Left ventricle myocardium inferior (tissue), 1 donor: ENCODE data around the gene TMEM63A. TPM values are rescaled to one million over a fixed set of nuclear protein-coding genes. Genes with fewer than 3 reads are reported as not detected.
A peak's percentile ranks its signal among the peaks of the same experiment; 100 is the strongest.

Experiments
- DNase-seq: peaks from one replicate; pipeline ENCODE4 v3.0.0-alpha.2; 2020
- H3K27ac ChIP-seq: fragments of 200-600 bp; replicated peaks from 2 replicates; pipeline ENCODE4 v1.8.0; 2021
- H3K27me3 ChIP-seq: fragments of 200-600 bp; 2 replicates; pipeline ENCODE4 v1.8.0; 2021; ENCODE audit warnings: low read depth
- H3K36me3 ChIP-seq: fragments of 200-600 bp; 2 replicates; pipeline ENCODE4 v1.8.0; 2021
- H3K4me1 ChIP-seq: fragments of 200-600 bp; 2 replicates; pipeline ENCODE4 v1.8.0; 2021
- H3K4me3 ChIP-seq: fragments of 200-600 bp; 2 replicates; pipeline ENCODE4 v1.8.0; 2021; ENCODE audit warnings: mild to moderate bottlenecking, moderate library complexity
- H3K9me3 ChIP-seq: fragments of 200-600 bp; replicated peaks from 2 replicates; pipeline ENCODE4 v1.8.0; 2021
- CTCF ChIP-seq: fragments of 200-600 bp; IDR thresholded peaks from 2 replicates; pipeline ENCODE4 v1.8.0; 2021; ENCODE audit warnings: antibody characterized with exemption, mild to moderate bottlenecking, borderline replicate concordance
- intact Hi-C: fragments of 100-400 bp; cut with micrococcal nuclease; formaldehyde crosslinking; loops from one replicate; pipeline ENCODE4 v1.11.0; 2022
- total RNA-seq: library from RNA; stranded (reverse); fragmentation: NEBNext Ultra II Directional; extraction: Animal tissue kit (Norgen Biotek cat#: 25700); gene quantifications from one replicate; pipeline ENCODE4 v1.2.1, GENCODE V29; 2021
- donor health status: DM: no; HTN: yes; CAD: no; lungs with severe emphysema.

Gene TMEM63A
- total RNA-seq, 1 donor from 2014 or later, result 30.4 TPM

GRCh38 chr1:225887030-225887314 lies 4.8 kb upstream of the TMEM63A start:
- H3K27ac ChIP-seq, result no peak overlapping the region
- intact Hi-C loops, result no loop called here
- H3K4me3 ChIP-seq, result no peak overlapping the region
- H3K4me1 ChIP-seq, result peaks cover 18% of the 10 kb centered on the region
- H3K36me3 ChIP-seq, result no peaks in the 10 kb centered on the region
- TF ChIP-seq CTCF, result no peak
- DNase-seq, result no peak
- peaks cover 15% of the 10 kb centered on the region for H3K27me3 ChIP-seq
- no peaks in the 10 kb centered on the region for H3K9me3 ChIP-seq

DNA sequence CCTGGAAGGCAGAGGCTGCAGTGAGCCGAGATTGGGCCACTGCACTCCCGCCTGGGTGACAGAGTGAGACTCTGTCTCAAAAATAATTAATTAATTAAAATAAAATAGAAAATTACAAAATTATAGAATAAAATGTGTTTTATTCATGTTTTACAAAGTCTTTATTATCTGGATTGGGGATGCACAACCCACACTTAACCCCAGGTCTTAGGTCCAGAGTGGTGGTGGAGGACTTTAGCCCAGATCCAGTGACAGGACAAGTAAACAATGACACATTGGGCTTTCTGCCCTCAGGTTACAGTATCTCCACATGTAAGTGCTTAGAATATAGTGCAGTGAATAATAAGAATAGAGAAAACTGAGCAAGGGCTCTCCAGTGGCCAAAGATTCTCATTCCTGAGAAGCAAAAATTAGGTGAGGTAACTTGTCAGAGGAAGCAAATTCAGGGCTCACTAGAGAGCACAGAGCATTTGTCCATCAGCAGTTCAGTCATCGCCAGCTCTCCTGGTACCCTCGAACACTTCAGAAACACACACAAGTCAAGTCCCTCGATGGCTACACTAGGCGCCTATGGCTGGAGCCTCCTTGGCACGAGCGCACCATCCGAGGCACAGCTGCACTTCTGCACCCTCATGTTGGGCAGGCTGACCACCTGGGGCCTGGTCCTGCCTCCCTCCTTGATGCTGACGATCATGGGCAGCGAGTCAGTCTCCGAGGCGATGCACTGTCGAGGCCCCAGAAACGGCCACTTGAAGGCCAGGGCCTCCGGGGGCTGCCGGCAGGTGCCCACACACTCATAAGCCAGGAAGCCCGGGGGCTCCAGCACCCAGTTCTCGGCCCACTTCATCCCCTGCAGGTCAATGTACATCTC lies 4.2 kb upstream of the TMEM63A start:
- DNase-seq, result no peak
- Histone ChIP-seq H3K27ac (no peak overlapping the region), H3K9me3 (no peaks in the 10 kb centered on the region), H3K36me3 (no peaks in the 10 kb centered on the region), H3K4me1 (peaks cover 24% of the 10 kb centered on the region), H3K4me3 (no peak overlapping the region), H3K27me3 (peaks cover 15% of the 10 kb centered on the region)
- TF ChIP-seq CTCF, result no peak
- intact Hi-C loops, result no loop called here

- no peak overlapping the region for H3K27ac ChIP-seq
- H3K4me1 ChIP-seq, result peaks cover 34% of the 10 kb centered on the region
- no peak overlapping the region for H3K4me3 ChIP-seq
- H3K36me3 ChIP-seq, result no peaks in the 10 kb centered on the region
- H3K9me3 ChIP-seq, result no peaks in the 10 kb centered on the region
- DNase-seq, result no peak
- intact Hi-C loops, result no loop called here
- TF ChIP-seq CTCF, result no peak
- H3K27me3 ChIP-seq, result peaks cover 15% of the 10 kb centered on the region
Observed at GRCh38 chr1:225885336-225885735, 3.2 kb upstream of the TMEM63A start.

DNA sequence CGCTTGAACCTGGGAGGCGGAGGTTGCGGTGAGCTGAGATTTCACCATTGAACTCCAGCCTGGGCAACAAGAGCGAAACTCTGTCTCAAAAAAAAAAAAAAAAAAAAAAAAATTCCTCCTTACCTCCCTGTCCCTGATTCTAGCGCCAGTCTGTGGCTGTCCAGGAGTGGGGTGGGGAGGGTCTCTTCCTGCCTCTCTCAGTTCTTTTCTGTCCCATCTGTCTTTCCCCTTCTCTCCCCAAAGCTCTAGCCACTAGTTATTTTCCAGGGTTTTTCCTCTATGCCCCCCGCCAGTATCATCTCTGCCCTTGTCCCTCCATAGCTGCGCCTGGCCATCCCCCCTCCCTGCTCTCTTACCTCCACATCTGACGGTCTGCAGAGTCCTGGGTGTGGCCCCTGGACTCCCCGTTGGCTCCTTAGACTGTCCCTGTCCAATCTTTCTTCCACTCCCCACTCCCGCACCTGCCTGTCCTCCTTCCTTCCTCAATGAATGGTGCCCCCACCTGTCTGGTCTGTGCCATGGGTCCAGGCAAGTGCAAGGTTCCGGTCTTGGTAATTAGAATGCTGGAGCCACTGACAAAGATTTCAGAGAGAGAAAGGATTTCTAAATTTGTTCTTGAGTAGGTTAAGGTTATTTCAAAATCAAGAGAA lies 1.6 kb upstream of the TMEM63A start:
- H3K4me1 ChIP-seq, result peaks cover 50% of the 10 kb centered on the region
- H3K4me3 ChIP-seq, result peak overlapping the region; percentile 96
- no peak for TF ChIP-seq CTCF
- no peak for DNase-seq
- peak overlapping the region; percentile 94 for H3K27ac ChIP-seq
- no peaks in the 10 kb centered on the region for H3K36me3 ChIP-seq
- H3K27me3 ChIP-seq, result peaks cover 14% of the 10 kb centered on the region
- intact Hi-C loops, result no loop called here
- no peaks in the 10 kb centered on the region for H3K9me3 ChIP-seq

GRCh38 chr1:225882694-225883615 lies 775 bp upstream of the TMEM63A start:
- DNase-seq, result peak; percentile 65
- intact Hi-C loops, result no loop called here
- peak overlapping the region; percentile 94 for H3K27ac ChIP-seq
- H3K27me3 ChIP-seq, result peaks cover 6% of the 10 kb centered on the region
- peaks cover 58% of the 10 kb centered on the region for H3K4me1 ChIP-seq
- H3K9me3 ChIP-seq, result no peaks in the 10 kb centered on the region
- no peak for TF ChIP-seq CTCF
- H3K36me3 ChIP-seq, result no peaks in the 10 kb centered on the region
- H3K4me3 ChIP-seq, result peak overlapping the region; percentile 96
